Transverse colon (tissue), 4 donors: ENCODE measurements around the gene KLHL11. TPM values are rescaled to one million over a fixed set of nuclear protein-coding genes. Genes with fewer than 3 reads are reported as not detected.

Experiments
- DNase-seq: peaks from one replicate; pipeline ENCODE4 v3.0.0-alpha.2; 2019
- H3K27ac ChIP-seq, 4 donors: fragments of 200-600 bp; sonication (generic); 2 replicates each; pipeline ENCODE4 v1.5.1; 2016 to 2018; ENCODE audit warnings: inconsistent platforms in 4 of 4
- H3K27me3 ChIP-seq: fragments of 200-600 bp; sonication (generic); 2 replicates; pipeline ENCODE4 v1.5.1; 2017; ENCODE audit warnings: inconsistent platforms
- H3K36me3 ChIP-seq, 4 donors: fragments of 200-600 bp; sonication (generic); 2 replicates each; pipeline ENCODE4 v1.5.1; 2017 to 2019; ENCODE audit warnings: inconsistent platforms in 4 of 4
- H3K4me1 ChIP-seq, 4 donors: fragments of 200-600 bp; sonication (generic); 2 replicates each; pipeline ENCODE4 v1.5.1; 2017 to 2020; ENCODE audit warnings: inconsistent platforms in 4 of 4
- H3K4me3 ChIP-seq, 4 donors: fragments of 200-600 bp; sonication (generic); 1 replicate in 1 of 4; 2 replicates in 3 of 4; pipeline versions ENCODE4 v1.5.1 to v1.6.1; 2017 to 2019; ENCODE audit warnings: inconsistent platforms in 4 of 4
- H3K9me3 ChIP-seq, 2 donors: fragments of 200-600 bp; sonication (generic); 2 replicates each; pipeline ENCODE4 v1.5.1; 2017 to 2019; ENCODE audit warnings: inconsistent platforms in 2 of 2
- CTCF ChIP-seq, 5 experiments: fragments of 200-600 bp in 3 of 5; fragments of 450-650 bp in 2 of 5; sonication (generic) in 3 of 5; IDR thresholded peaks; 1 replicate in 2 of 5; 2 replicates in 3 of 5; pipeline ENCODE4 v1.5.1; 2016 to 2017; ENCODE audit warnings: antibody characterized with exemption in 5 of 5, inconsistent platforms in 3 of 5, mild to moderate bottlenecking in 2 of 5, moderate library complexity in 1 of 5
- EP300 ChIP-seq: sonication (generic); formaldehyde crosslinking; IDR thresholded peaks from one replicate; pipeline ENCODE4 v1.6.1; 2017; ENCODE audit warnings: antibody characterized with exemption, low read depth
- POLR2A ChIP-seq: fragments of 450-650 bp; IDR thresholded peaks from one replicate; pipeline ENCODE4 v1.6.1; 2016; ENCODE audit warnings: antibody characterized with exemption, mild to moderate bottlenecking, moderate library complexity
- POLR2AphosphoS5 ChIP-seq, 3 donors: sonication (generic); formaldehyde crosslinking; IDR thresholded peaks; one replicate each; pipeline ENCODE4 v1.6.1; 2016; ENCODE audit warnings: antibody characterized with exemption in 3 of 3
- WGBS, 2 donors: methylation state at CpG; one replicate each; pipeline ENCODE4 v1.1.5; 2018; ENCODE audit warnings: low coverage in 1 of 2; 5-methylcytosine and 5-hydroxymethylcytosine counted together
- in situ Hi-C, 4 donors: fragments of 200-750 bp; cut with MboI; loops; one replicate each; pipeline versions ENCODE4 v1.15.0 to v1.15.1; 2017; ENCODE audit warnings: low sequenced_read_pairs in 3 of 4, low pct_ligation_motif_present in 1 of 4, low pct_unique_long_range_greater_than_20kb in 1 of 4
- intact Hi-C: fragments of 100-400 bp; cut with DNase I; formaldehyde crosslinking; loops from one replicate; pipeline ENCODE4 v1.15.1; 2023; ENCODE audit warnings: low total_unique reads
- total RNA-seq, 4 donors: library from RNA; depleted of rRNA; stranded (reverse); fragments of >200 nt; gene quantifications; one replicate each; pipeline ENCODE4 v1.1.0, GENCODE V29; 2016

KLHL11 gene
- total RNA-seq, 4 donors from 2014 or later: 5.4 to 19.5 (median 15.9) TPM

DNA sequence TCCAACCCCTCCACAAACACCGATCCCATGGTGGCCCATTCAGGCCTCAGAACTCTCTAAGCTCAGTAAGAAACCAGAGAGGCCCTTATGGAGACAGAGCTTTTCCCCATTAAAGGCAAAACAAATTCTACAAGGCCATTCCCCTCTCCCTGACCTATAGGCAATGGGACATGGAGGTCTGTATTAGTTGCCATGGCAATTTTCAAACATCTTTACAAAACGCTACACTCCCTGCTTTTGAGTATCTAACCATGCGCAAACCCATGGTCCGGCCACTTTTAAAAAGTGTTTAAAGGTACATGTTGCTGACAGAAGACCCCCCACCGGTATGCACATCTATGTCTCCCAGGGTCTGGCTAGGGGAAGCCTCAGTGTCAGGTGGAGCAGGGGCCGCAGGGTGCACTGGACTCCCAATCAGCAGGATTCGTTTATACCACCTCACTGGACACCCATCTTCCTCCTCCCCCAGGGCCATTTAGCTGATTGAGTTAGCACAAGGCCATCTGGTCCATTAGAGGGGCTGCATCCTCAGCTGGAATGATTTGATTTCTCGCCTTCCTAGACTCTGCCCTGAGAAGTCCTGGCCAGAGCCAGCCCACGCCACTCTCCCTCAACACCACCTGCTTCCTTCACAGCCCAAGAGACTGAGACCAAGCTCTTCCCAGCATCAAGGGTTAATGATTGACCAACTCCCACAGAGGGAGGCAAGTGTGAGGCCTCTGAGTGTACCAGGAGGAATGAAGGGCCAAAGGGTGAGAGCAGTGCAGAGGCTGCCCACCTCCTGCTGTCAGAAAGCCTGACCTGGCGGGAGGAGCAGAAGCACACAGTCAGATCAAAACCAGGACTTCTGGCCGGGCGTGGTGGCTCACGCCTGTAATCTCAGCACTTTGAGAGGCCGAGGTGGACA lies 42.7 kb upstream of the KLHL11 start:
- Histone ChIP-seq H3K9me3 (no peaks in the 10 kb centered on the region), H3K27me3 (no peaks in the 10 kb centered on the region), H3K36me3 (peaks cover 0 to 47% (median 16%) of the 10 kb centered on the region in 4 donors), H3K4me3 (no peak overlapping the region), H3K27ac (no peak overlapping the region), H3K4me1 (no peaks in the 10 kb centered on the region)
- in situ Hi-C loops: no loop called here
- intact Hi-C loops: no loop called here
- WGBS, 2 donors: 79 to 80% methylated on average over 3 to 14 of the region's 14 CpGs
- peak; percentile 18 for DNase-seq
- TF ChIP-seq POLR2AphosphoS5 (IDR thresholded peaks at IDR 0.05) (no peak), CTCF (IDR thresholded peaks at IDR 0.05) (no peak), POLR2A (no peak), EP300 (no peak)

DNA sequence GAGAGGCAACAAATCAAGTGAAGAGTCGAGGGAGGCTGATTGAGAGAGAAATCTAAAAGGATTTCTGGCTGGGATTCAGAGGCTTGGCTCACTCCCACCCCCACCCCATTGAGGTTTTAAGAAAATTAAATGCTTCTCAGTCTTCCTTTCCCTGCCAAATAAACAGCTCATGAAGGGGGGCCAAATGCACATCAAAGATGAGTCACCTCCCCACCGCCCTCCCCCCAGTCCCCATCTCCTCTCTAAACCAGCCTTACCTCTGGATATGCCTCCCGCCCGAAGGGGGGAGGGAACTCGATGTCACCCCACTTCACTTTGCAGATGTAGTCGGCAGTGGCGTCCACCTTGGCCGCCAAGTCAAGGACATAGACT lies 41.9 kb upstream of the KLHL11 start:
- Histone ChIP-seq H3K4me1 (no peaks in the 10 kb centered on the region), H3K36me3 (peaks cover 0 to 51% (median 16%) of the 10 kb centered on the region in 4 donors), H3K9me3 (no peaks in the 10 kb centered on the region), H3K27me3 (no peaks in the 10 kb centered on the region), H3K4me3 (no peak overlapping the region), H3K27ac (no peak overlapping the region)
- in situ Hi-C loops (no loop called here), intact Hi-C loops (no loop called here)
- WGBS, 2 donors: 63 to 94% methylated on average over 1 to 5 of the region's 8 CpGs
- no peak for TF ChIP-seq EP300
- no peak for TF ChIP-seq POLR2A
- no peak for DNase-seq

DNA sequence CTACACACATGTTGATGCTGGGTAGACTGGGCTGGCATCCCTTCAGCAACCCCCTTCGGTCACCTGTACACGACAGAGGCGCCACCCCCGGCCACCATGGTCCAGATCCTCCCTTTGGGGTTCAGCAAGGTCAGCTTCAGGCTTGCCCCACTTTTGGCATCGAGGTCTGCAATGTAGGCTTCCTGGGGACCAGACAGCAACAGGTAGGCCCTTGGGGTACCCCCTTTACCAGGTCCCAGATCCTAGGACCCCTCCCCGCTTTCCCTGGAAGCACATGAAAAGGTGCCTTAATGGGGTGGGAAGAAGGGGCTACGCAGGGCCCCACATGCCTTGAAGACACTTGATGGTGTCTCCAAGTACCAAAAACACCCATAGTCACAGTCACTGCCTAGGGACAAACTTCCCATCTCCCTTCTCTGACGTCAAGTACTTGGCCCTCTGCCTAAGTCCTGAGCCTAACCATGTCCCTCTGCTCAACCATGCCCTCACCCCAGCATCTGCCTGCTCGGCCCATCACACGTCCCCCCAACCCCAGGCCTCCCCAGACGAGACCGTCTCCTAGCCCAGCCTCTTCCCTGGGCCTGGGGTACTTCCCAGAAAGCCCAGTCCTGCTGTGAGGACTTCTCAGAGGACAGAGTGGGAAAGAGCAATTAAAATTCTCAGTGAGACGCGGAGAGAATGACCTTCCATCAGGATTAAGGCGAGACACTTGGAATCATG lies 41.4 kb upstream of the KLHL11 start:
- H3K27ac ChIP-seq: no peak overlapping the region
- in situ Hi-C loops: no loop called here
- 77 to 85% methylated on average over 3 to 15 of the region's 15 CpGs for WGBS, 2 donors
- H3K9me3 ChIP-seq: no peaks in the 10 kb centered on the region
- H3K27me3 ChIP-seq: no peaks in the 10 kb centered on the region
- TF ChIP-seq CTCF (IDR thresholded peaks at IDR 0.05) (no peak), EP300 (no peak), POLR2A (no peak), POLR2AphosphoS5 (IDR thresholded peaks at IDR 0.05) (no peak)
- H3K4me3 ChIP-seq: no peak overlapping the region
- no peak for DNase-seq
- intact Hi-C loops: no loop called here
- H3K36me3 ChIP-seq: peaks cover 0 to 53% (median 14%) of the 10 kb centered on the region in 4 donors
- no peaks in the 10 kb centered on the region for H3K4me1 ChIP-seq

DNA sequence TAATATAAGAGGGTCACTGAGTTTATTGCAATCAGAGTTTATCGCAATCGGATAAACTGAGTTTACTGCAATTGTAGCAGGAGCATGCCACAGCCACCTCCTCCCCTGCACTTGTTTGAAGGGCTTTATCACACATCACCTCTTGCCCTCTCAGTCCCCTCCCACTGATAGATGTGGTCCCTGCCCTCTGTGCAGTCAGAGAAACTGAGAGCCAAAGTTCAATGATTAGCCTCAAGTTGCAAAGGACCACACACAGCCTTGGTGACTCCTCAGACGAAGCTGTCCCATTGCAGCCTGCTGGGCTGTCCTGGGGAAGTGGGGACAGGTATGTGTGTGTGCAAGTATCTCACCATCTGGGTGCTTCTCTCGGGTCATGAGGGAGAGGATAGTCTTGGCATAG lies 39.9 kb upstream of the KLHL11 start:
- in situ Hi-C loops (no loop called here), intact Hi-C loops (no loop called here)
- WGBS, 2 donors: 96 to 100% methylated on average over 2 to 4 of the region's 4 CpGs
- Histone ChIP-seq H3K27me3 (no peaks in the 10 kb centered on the region), H3K36me3 (peaks cover 0 to 52% (median 12%) of the 10 kb centered on the region in 4 donors), H3K27ac (no peak overlapping the region), H3K9me3 (no peaks in the 10 kb centered on the region), H3K4me1 (no peaks in the 10 kb centered on the region), H3K4me3 (no peak overlapping the region)
- DNase-seq: no peak
- TF ChIP-seq POLR2AphosphoS5 (IDR thresholded peaks at IDR 0.05) (no peak), EP300 (no peak), POLR2A (no peak), CTCF (IDR thresholded peaks at IDR 0.05) (no peak)
